Activated CD4-positive, alpha-beta T cell treated with anti-CD3 and anti-CD28 coated beads, Interleukin-2, amount 50 U/mL, for 1 hour (primary cell): ENCODE data around the gene TRERF1.

Source experiments
- DNase-seq: peaks from one replicate; pipeline ENCODE4 v3.0.0-alpha.2; 2020

Gene TRERF1

DNA sequence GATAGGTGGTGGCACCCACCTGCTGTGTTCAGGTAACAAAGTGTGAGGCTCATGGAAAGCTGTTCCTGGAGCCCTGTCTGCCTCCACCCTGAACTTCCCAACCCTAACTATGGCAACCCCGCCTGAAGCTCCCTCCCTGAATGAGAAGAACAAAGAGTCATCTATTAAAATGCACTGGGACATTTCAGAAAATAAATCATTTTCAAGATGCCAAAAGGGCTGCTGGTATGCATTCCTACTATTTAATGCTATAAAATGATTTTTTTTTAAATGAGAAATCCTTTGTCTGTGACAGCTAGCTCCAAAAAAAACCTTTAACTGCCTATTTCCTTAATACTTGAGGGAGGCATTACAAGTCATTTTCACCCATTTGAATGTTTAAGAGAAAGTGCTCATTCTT lies 149.7 kb downstream of the TRERF1 start:
- DNase-seq, result no peak

DNA sequence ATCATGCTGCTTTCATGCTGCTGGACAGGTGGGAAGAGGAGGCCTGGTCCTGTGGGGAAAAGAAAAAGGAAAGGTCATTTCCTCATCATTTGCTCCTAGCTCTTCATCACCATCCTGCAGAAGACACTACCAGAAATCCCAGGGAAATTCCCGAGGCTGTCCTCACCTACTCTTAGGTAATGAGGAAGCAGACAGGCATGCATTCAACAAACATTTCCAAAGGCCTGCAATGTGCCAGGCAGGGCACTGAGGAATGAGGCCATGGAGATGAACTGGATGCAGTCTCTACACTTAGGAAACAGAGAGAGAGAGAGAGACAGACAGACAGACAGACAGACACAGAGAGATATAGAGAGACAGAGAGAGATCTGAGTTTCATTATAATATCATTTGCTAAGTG lies 151.0 kb downstream of the TRERF1 start:
- no peak for DNase-seq

DNA sequence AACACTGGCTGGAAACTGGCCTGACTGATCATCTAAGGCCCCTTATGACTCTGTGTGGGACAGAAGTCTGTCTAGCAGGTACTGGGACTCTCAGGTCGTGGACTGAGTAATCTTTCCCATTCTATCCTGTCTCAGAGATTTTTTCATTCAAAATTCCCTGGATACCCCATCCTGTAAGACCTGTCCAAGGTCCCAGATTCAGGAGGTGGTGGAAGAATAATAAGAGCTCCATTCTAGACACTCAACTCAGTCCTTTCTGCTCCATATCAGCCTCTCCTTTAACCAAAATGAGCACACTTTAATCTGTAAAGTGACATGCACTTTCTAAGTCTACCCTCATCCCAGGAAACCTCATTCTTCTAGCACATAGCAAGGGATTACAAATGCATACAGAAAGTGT lies 151.5 kb downstream of the TRERF1 start:
- no peak for DNase-seq

DNA sequence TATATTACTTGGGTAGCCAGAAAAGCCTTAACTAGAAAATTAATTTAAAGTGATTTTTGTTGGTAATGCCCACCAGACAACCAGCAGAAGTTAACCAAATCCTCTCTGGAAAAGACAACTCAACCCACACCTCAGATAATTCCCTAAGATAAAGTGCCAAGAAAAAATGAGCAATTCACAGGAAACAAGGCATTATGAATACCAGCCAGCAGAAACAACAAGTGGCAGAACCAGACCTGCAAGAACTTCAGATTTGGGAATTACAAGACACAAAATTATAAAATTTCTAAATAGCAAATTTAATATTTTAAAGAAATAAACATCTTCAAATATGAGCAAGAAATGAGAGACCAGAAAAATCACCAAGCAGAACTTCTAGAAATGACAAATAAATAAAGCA lies 154.1 kb downstream of the TRERF1 start:
- DNase-seq, result no peak

DNA sequence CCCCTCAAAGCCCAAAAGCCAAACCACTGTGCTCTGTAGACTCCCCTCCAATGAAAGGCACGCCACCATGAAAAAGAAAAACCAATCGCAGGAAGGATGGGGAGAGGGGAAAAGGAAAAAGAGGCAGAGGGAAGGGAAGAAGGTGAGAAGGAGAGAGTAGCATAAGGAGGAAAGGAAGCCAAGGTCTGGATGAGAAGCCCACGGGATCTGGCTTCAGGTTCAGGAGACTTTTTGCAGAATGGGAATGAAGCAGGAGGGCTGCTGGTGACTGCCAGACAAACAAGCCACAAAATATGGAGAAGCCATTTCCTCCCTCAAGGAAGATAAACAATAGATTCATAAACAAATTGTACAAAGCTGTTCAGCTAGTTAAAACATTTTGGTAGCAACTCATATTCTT lies 155.1 kb downstream of the TRERF1 start:
- DNase-seq, result no peak

DNA sequence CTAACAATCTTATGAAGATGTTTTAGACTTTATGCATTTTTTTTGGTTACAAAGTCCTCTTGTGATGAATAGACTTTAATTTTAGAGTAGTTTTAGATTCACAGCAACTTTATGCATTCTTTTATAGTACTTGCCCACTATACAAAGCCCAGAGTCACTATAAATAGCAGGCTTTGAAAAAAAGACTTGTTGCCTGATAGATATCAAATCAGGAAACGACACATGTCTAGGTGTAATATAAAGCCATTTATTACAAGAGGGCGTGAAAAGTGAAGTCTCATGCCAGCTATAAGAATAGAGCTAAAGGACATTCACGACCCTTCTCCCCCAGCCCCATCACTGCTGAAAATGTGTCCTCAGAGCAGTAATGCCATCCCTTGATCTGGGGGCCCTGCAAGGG lies 156.0 kb downstream of the TRERF1 start:
- DNase-seq, result no peak

DNA sequence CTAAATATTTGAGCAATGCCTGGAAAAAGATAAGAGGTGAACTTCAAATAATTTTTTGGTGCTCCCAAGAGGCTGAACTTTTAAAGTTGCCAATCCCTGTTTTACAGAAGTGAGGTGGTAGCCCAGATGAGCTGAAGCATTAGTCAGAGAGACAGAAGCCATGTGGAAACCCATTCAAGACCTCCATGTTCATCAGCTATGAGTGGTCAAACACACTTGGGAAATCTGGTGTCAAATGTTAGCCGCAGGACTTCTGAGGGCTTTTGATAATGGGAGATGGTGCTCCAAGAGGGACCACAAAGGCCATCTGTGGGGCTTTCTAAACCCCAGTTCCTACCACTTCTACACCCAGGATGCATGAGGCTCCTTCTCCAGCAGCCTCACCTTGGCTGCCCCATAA lies 156.5 kb downstream of the TRERF1 start:
- no peak for DNase-seq

DNA sequence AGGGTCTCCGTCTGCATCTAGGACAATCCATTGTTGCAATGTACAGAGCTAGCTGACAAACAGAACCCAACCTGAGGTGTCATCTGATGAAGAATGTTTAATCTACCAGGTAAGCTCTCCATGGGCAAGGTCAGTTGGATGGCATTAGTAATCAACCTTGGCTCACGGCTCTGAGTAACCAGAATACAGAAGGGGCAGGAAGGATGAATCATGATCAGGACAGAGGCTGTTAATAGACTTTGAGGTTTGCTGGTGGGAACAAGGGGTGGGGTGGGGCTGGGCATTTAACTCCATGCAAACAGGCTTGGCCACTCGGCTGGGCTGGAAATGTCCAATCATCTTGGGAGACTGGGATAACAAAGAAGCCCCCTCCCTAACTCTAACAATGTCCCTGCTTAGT lies 157.0 kb downstream of the TRERF1 start:
- no peak for DNase-seq

DNA sequence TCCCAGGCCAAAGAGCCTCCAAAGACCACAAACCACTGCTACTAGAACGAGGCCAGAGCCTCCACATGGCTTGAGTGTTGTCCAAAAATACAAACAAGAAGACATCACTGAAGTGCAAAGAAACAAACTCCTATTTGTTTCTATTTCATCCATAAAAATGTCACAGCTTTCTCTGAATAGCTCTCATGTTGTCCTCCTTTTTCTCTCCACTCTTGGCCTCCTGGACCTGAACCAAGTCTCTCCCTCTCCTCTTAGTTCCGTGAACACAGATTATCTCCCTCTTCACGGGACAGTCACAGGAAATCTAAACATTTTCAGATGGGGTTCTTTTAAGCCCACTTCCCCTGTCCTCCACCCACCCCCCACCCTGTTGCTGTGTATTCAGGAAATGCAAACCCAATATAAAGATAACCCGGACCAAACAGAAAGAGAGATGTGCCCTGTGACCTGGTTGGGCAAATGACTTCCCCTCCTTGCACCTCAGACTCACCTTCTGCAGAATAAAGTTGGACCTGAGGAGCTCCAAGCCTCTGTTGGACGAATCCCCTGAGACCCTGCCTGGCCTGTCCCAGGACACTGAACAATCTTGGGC lies 158.2 kb downstream of the TRERF1 start:
- no peak for DNase-seq

DNA sequence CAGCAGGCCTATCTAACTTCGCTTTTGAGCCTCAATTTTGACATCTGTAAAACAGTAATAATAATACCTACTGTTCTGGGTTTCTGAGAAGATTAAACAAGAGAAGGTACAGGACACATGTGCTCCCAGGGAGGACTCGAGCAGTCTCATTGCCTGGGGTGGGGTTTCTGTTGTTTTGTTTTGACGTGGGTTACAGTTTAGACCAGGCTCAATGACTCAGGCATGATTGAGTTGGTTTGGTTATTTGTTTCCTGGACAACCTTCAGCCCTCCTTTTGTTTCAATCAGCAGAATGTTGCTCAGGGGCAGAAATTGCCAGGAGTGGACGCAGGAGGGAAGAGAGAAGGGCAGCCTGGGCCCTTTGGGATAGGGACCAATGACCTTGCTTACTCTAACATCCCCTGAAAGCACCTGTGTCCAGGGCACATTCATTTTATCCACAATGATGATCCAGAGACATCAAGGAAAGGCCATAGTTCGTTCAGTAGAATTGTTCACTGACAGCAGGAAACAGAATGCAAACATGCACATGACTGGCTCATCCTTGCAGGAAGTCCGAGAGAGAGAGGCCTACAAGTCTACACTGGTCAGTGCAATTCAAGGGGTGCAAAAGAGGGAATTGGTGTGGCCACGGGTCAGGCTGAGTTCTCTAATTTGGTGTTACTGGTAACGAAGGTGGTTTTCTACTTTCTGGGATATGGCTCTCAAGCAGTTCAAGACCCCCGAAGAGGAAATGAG lies 159.6 kb downstream of the TRERF1 start:
- DNase-seq, result no peak

DNA sequence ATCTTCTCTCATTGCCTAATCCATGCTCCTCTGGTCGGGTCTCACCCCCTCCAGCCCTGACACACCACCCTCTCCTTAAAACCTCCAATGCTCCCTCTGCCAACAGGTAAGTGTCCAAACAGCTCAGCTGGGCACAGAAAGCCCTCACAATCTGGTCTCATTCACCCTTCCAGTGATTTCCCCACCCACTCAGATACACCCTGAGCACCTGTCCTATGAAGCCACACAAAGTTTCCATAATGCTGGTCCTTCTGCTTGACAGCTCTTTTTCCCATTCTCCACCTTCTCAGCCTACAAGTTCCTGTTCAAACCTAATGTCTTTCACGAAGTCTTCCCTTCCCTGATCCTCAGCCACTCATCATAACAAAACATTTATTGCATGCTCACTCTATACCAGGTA lies 164.0 kb downstream of the TRERF1 start:
- DNase-seq, result no peak

DNA sequence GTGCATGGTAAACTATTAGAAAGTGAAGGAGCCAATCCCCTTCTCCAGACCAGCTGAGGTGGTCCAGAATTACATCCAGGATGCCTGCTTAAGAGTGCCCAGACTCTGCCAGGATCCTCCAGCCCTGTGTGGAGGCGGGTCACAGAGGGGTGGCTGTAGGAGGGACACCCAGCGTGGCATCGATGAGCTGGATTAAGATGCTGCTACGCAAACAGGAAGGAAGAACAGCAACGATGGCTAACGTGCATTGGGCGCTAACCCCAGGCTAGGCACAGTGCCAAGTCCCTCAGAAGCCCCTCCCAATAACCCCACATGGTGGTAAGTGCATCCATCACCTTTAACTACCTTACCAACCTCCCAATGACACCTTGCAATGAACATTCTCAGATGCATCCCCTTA lies 170.2 kb downstream of the TRERF1 start:
- DNase-seq, result peak; percentile 54

DNA sequence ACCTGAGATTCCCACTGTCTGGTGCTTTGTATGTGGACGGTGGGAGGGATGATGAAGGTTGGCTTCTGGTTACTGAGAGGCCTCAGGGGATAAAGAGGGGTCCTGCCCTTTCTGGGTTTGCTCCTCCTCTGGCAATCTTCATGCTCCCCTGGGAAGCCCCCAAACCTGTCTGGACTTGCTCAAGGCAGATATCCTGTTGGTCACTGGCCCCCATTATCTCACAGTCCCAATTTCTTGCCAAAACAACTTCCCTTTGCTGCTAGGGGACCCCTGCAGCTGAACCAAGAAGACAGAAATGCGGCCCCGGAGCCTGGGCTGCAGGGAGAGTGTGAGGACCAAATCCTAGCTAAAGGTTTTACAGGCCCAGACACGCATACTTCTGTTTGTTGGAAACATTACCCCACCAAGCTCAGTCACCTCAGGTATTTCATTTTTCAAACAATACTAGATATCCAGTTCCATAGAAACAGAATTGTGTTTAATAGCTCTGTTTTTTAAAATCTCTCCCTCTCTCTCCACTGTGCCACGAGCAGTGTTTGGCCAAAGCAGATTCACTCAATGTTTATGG lies 170.7 kb downstream of the TRERF1 start:
- no peak for DNase-seq

DNA sequence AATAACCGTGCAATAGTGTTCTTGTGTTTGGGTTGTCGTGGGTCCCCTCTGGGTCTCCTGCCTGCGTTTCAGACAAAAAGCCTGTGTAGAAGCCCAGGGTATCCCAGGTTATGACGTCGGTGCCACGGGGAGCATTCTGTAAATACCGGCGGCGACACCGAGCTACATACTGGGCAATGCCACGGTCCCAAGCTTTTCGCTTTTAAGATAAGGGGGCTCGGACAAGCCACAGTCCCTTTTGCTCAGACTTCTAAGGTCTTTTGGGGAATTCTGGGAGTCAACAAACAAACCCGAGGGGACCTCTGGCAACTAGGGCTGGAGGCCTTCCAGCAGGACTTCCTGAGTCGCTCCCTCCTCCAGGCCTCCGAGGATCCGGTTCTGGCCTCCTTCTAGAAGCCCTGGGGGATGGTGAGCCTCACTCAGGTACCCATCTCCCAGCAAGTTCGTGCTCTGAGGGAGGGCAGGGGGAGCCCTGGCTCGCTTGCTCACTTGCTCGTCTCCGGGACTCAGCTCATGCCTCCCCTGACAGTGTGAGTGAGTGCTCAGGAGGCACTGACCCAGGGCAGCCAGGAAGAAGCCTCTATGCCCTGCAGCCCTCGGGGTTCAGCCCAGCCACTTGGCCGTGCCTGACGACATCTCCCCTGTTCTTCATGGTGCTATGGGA lies 171.6 kb downstream of the TRERF1 start:
- no peak for DNase-seq

DNA sequence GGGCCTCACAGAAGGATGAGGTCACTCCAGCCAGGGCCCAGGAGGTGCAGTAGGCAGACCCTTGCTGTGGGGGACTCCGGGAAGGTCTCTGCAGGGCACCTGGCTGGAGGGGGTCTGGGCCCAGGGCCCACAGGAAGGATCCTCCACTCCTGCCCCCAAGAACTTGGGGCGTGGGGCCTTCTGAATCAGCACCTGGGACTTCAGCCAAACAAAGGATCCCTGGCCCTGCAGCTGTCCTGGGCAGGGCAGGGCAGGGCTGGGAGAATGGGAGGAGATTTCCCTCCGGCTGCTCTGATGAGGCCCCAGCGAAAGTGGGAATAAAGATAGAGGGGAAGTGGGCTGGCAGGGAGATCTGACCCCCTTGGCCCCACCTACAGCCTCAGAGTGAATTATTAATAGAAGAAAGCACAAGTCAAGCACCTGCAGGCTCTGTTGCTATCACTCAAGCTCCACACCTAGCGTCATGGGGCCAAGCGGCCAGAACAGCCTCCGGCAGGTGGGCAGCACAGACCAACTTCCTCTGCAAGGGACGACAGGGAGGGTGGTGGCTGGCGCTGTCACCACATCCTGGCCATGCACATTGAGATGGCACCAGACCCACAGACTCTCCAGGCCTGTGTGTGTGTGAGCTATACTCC lies 172.5 kb downstream of the TRERF1 start:
- no peak for DNase-seq

DNA sequence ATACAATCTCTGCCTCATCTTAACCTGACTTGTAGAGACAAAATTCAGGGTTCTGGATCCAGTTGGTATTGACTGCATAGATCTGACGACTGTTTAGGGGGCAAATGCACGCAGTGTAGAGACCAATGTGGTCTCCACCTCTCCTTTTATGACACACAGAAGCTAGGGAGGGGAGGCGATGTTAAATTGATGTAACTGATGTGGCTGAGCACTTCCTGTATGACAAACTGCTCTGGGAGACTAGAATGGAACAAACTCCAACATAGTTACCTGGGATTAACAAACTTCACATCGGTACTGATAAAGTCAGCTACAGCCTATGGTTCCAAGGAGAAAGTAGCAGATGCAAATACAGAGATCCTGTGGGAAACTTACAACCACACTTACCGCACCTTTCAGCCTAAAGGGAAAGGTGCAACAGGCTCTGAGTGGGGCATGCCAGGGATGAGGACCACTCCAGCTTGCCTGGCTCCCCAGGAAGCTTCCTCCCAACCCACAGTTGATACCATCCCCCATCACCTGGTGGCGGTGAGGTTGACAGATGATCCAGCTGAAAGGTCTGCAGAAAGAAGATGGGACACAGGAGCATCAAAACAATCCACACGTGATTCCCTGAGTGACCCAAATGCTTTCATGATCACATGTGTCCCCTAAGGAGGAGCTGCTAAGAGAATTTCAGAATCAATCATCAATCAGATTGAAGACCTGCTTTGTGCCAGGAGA lies 173.4 kb downstream of the TRERF1 start:
- no peak for DNase-seq

DNA sequence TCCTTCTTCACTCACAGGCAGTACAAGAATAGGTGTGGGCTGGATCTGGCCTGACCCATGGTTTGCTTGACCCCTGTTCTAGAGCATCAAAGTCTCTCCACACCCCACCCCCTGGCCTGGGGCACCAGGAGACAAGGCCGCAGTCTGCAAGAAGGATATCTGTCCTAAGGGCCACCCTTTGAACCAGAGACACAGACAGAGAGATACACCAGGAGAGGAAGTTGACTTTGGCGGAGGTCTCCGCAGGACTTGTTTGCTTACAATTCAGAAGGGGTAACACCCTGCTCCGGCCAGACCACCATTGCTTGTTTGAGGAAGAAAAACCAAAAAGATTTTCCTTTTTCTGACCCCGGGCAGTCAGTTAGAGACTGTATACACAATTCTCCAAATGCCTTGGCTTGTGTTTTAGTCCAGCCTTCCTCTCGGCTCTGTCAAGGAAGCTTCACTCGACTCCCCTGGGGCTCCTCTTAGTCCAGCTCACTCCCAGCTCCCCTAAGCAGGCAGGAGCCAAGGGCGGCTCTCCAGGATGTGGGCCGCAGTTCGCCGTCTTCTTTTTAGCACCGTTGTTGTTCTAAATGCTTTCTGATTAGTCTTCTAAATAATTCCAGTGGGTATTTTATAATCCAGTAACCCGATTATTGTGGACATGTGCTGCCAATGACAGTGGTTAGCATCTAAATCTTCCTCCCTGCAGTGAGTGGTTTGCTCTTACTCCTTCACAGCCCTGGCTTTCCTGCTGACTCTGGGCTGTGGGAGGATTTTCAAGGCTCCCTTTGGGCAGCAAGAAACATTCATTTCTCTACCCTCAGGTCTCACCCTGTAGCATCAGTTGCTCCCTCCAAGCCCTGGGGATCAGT lies 175.5 kb downstream of the TRERF1 start:
- DNase-seq, result no peak

DNA sequence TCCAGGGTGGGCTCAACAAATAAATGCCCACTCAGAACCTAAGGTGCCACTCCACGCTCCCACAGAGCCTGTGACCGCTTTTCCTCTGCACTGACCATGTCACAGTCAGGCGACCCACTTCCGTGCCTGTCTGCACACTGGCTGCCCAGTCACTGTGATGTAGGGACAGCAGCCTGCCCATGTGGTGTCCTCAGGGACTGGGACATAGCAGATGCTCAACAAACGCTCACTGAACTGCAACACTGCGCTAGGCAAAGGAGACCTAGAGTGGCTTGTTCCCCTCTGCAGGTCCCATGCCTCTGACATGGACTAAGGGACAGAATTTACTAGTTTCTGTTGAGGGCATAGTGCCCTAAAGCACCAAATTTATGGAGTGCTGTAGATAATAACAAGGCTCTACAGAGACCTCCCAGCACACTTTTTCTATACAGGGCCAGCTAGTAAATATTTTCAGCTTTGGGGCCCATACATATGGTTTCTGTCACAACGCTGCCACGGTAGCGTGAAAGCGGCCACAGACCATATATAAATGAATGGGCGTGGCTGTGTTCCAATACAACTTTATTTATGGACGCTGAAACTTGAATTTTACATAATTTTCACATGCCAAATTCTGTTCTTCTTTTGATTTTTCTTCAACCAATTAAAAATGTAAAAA lies 176.2 kb downstream of the TRERF1 start:
- DNase-seq, result no peak

DNA sequence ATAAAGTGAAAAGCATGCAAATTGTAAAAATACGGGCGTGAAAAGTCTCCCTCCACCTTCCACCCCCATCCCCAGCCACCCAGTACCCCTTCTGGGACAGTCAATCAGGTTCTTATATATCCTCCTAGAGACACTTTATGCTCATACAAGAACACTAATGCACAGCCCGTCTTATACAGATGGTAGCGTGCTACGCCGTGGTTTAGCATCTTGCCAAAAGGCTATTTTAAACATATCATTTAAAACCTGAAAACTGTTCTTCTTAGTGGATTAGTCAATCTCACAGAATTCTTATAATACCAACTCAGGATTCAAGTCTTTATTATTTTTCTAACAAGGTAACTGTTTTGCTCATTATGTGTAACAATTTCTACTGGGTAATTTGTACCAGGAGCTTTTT lies 176.8 kb downstream of the TRERF1 start:
- DNase-seq, result no peak

DNA sequence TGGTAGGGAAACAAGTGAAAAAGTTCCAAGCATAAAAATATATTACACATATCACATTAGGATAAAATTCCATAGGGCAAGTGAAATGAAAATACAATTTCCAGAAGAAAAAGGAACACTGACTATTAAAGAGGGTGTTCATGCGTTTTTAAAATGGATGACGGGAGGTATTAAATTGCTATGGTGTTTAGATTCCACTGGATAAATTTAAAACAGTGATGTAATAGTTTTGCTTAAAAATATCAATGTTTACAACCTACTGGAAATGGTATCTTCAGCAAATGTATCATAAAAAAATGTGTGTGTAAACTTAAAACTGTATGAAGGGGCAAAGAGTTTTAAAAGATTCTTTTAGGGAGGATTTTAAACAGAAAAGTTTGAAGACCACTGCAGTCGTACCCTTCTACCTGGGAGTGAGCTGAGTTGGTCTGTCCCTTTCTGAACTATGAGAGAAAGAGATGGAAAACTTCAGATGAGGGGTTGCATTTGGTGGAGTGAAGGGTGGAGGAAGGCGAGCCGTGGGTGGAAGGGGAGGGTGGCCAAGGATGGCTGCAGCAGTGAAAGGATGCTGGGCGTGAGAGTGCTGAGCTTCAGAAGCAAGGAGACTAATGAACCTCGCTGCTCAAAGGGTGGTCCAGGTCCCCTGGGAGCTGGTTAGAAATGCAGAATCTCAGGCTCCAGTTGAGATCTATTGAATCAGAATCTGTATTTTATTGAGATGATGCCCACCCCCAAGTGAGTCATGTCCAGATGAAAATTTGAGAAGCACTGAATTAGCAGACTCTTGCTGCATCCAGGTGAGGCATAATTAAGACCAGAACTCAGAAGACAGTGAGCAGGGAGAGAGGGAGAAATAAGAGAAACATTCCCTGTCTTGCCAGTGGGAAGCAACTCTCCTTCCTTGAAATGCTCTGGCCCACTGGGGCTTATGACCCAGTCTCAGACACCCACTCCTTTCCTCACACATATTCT lies 179.6 kb downstream of the TRERF1 start:
- no peak for DNase-seq
